Fibroblast of the conjunctiva (primary cell): ENCODE data around the gene ARL8A.
"Not testable (repeated sequence)": the region's sequence is repeated elsewhere in the genome, so short reads cannot be mapped to it uniquely, and the experiment has no call there.

Experiments
- DNase-seq: peaks from one replicate; pipeline ENCODE4 v3.0.0-alpha.2; 2010; ENCODE audit warnings: low read depth

ARL8A gene

DNA sequence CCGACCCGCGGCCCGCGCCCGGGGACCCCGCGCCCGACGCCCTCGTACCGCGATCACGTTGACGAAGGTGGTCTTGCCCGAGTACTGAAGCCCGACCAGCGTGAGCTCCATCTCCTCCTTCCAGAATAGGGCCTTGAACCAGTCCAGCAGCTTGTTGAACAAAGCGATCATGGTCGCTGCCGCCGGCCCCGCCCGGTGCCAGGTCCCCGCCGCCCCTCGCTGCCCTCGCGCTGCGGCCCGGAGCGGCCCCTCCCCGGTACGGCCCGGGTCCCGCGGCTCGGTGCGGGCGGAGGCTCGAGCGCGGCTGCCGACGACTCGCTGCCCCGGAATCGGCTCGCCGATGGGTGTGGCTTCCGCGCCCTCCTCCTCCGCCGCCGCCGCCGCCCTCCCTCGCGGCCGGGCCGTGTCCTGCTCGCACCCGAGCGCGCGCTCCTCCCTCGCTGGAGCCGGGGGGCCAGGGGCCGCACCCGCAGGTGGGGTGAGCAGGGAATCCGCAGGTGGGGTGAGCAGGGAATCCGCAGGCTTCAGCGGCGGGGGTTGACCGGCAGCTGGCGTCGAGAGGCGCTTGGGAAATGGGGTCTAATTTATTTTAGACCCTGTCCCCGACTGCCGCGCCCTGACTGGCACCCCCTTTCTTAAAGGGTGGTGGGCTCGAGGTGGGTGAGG lies at the start of gene ARL8A:
Gene ARL8A (minus strand): TSS at position 336 of the 666 bp plus-strand sequence. CDS start 165 bp downstream, at position 171.
- DNase-seq = no peak

DNA sequence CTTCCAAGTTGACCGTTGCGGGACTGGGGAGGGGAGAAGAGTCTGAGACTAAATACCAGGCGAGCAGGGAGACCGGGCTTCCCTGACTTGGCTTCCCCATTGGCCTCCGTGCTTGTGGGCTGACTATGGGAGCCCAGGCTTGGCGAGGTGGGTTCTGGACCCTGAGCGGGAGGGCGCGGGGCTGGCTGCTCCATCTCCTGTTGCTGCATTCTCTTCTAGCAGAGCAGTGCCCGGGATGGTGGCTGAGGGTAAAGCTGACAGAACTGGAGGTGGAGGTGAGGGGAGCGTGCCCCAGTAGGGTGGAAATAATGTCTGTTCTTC lies 49.8 kb upstream of the ARL8A start:
- no peak for DNase-seq

DNA sequence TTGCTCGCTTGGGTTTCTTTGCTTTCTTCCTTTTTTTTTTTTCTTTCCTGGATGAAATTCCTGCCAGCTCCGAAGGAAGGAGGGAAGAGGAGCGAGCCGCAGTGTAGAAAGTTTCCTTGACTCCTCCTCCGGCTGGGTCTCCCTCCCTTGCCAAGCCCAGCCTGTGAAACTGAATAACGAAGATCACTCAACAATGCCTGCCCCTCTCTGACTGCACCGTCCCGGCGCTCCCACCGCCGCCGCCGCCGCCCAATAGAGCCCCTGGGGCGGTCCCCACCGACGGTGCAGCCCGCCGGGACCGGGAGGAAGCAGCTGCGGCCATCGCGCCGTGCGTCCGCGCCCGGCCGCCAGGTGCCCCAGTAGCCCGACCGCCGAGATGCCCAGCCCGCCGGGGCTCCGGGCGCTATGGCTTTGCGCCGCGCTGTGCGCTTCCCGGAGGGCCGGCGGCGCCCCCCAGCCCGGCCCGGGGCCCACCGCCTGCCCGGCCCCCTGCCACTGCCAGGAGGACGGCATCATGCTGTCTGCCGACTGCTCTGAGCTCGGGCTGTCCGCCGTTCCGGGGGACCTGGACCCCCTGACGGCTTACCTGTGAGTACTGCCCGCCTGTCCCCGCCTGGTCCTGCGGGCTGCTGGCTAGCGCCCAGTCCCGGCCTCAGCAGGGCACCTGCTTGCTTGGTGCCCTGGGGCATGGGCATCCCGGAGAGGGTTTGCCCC lies 49.2 kb upstream of the ARL8A start, which contains the start of gene LGR6:
Gene LGR6 (plus strand): TSS at position 186 of the 714 bp plus-strand sequence. CDS start 191 bp downstream, at position 377.
- no peak for DNase-seq

DNA sequence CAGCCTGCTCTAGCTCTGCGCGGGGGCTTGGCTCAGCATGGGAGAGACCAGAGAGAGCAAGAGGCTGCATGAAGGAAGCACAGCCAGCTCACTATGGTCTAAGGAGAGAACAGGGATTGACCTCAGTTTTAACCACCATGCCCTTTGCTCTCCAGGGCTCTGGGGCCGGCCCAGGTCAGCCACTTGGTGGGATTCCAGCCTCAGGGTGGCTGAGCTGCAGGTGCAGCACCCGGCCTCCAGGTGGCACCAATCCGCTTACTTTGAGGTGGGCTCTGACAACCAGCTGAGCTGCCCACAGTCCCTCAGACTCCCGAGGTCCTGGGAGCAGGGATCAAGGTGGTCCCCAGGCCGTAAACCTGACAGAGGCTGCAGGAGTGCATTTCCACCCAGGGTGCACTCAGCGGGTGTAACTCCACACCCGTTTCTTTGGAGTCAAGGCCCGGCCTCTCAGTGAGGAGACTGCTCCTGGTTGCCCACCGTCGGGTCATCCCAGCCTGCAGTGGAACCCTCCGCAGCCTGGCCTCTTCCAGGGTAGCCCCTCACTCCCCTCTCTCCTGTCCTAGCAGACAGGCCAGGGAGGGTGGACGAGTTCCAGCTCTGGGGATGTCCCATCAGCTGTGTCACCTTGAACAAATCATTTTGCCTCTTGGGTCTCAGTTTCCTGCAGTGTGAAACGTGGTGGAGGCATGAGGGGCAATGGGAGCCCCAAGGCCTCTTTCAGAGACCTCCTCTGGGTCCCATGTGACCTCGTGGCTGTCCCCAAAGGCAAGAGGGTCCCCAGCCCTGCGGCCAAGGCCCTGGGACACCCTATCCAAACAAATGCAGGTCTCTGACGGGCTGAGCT lies 48.5 kb upstream of the ARL8A start:
- DNase-seq = peak; percentile 10

DNA sequence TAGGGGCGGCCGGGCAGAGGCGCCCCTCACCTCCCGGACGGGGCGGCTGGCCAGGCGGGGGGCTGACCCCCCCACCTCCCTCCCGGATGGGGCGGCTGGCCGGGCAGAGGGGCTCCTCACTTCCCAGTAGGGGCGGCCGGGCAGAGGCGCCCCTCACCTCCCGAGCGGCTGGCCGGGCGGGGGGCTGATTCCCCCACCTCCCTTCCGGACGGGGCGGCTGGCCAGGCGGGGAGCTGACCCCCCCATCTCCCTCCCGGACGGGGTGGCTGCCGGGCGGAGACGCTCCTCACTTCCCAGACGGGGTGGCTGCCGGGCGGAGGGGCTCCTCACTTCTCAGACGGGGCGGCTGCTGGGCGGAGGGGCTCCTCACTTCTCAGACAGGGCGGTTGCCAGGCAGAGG lies 46.9 kb upstream of the ARL8A start:
- DNase-seq = not testable (repeated sequence)

DNA sequence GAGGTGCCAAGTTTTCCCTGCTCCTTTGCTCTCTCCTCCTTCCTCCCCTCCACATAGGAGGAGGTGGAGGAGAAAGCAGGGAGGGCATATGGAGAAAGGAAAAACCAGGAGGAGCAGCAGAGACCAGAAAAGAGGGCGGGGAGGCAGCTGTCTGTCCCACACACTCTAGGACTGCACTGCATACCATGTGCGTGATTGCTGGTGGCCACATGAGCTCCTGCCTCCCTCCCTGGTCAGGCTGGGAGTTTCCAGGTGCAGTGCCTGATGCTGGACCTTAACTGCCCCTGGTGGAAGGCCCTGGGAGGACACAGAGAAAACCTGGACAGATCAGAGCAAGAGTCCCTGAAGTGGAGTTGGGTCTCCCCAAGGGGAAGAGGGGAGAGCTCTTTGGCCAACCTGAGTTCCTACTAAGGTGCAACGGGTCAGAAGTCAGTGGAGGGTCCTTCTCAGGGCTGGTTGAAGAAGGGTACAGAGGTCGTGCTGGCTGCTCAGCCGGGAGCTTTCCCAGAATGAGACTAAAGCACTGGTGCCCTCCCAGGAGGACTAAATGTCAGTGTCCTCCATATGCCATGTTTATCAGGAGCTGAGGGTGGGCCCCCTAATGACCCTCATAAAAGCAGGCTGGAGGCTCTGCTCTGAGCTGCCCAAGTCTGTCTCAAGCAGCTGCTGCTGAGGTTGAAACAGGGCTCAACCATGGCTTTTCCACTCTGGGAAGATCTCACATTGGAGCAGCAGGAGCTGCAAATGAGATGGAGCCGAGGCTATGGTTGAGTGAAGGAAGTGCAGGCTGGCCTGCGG lies 45.6 kb upstream of the ARL8A start:
- DNase-seq = no peak

DNA sequence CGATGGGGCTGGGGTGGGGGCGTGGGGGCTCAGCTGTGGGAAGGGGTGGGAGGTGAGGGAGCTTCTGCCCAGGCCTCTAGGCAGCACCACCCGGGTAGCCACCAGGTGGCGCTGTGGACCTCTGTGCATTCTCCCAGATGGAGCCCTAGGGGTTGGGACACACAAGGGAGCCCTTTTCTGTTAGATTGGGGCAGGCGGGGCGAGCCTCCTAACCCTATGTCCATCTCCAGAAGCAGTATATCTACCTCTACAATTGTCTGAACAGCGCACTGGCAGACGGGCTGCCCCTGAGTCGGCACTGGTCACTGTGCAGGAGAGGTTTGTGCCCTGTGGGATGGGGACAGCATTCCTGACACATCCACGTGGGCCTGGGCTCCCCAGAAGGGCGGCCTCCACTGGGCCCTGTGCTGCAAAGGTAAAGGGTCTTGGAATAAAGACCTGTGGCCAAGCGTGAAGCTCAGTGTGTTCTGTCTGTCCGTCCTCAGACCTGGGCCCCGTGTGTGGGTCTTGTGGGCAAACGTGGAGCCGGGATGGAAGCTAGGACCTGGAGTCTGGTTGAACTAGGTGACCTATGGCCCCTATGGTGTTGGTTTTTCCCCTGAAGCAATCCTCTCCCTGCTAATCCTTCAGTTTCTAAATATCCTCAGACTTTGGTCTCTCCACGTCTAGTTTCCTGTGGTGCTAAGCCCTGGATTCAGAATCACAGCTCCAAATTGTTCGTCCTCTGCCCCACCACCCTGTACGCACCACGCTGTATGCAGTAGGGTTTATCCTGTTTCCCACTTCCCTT lies 44.7 kb upstream of the ARL8A start:
- peak; percentile 17 for DNase-seq

DNA sequence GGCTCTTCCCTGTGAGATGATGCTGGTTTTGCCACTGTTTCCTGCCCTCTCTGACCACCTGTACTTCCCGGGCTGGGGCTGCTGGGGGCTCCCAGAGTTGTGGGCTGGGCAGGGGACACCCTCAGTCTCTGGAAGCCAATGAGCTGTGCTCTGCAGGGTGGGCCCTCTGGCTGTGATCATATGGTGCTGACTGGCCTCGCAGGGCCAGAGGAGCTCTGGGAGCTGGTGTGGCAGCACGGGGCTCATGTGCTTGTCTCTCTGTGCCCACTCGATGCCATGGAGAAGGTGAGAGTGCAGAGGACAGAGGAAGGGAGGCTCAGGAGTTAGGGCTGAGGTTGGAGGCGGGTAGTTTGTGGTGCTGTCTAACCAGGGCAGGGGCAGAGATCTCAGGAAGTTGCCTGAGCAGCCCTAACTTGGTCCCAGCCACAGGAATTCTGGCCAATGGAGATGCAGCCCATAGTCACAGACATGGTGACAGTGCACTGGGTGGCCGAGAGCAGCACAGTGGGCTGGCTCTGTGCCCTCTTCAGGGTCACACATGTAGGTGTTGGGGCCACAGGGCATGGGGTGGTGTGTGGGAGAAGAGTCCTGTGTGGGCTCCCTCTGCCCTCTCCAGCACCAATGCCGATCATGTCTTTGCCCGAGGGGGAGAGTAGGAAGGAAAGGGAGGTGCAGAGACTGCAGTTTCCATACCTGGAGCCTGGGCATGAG lies 43.3 kb upstream of the ARL8A start:
- DNase-seq = no peak

DNA sequence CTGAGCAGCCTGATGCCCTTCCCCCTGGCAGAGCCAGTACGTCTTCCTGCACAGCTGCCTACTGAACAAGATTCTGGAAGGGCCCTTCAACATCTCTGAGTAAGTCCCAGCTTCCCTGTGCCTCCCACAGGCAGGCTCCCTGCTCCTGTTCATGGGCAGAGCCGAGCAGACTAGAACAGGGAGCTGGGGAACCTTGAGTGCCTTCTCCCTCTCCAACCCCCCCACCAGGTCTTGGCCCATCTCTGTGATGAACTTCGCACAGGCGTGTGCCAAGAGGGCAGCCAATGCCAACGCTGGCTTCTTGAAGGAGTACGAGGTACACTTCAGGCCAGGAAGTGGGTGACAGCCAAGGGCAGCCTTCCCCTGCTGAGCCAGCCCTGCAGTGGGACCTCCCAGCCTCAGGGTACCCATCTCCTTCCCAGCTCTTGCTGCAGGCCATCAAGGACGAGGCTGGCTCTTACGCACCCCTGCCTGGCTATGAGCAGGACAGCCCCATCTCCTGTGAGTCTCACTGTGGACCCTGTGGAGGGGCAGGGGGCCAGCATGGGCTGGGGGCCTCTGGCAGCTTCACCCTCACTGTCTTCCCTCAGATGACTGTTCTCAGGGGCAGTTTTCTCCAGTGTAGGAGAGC lies 42.6 kb upstream of the ARL8A start:
- no peak for DNase-seq

DNA sequence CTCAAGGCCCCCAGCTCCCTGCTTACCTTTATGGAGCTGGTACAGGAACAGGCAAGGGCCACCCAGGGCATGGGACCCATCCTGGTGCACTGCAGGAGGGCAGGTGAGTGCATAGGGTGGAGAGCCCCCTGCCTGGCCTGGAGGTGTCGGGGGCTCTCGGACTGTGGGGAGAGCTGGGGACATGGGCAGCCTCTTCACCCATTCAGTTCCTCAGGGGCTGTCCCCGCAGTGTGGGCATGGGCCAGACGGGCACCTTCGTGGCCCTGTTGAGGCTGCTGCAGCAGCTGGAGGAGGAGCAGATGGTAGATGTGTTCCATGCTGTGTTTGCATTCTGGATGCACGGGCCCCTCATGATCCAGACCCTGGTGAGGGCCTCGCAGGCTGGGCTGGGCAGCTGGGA lies 41.8 kb upstream of the ARL8A start:
- DNase-seq = no peak

DNA sequence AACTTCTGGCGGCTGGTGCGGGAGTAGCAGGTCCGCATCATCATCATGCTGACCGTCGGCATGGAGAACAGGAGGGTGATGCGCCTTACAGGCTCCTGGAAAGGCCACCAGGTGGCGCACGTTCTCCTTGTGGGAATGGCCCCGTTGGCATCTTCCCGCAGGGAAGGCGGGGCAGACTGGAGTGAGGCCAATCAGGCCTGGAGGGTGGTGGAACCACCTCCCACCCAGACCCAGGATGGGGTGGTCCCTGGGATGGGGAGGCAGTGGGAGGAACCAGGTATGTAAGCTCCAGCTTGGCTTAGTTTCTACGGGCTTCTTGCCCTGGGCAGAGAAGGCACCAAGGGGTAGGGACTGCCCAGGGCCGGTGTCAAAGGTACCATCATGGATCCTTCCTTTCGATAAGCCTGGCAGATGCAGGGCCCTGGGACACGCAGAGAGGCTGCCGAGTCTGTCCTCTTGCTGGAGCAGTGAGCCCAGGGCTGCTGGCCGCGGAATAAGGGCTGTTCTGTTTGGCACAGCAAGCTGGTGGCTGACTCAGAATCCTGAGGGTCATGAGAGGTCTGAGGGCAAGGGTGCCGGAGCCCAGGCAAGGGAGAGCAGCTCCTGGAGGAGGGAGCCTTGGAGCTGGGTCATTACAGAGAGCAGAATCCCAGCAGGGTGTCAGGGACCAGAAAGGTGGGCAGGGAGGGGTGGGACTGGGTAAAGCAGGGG lies 40.4 kb upstream of the ARL8A start:
- peak; percentile 73 for DNase-seq

DNA sequence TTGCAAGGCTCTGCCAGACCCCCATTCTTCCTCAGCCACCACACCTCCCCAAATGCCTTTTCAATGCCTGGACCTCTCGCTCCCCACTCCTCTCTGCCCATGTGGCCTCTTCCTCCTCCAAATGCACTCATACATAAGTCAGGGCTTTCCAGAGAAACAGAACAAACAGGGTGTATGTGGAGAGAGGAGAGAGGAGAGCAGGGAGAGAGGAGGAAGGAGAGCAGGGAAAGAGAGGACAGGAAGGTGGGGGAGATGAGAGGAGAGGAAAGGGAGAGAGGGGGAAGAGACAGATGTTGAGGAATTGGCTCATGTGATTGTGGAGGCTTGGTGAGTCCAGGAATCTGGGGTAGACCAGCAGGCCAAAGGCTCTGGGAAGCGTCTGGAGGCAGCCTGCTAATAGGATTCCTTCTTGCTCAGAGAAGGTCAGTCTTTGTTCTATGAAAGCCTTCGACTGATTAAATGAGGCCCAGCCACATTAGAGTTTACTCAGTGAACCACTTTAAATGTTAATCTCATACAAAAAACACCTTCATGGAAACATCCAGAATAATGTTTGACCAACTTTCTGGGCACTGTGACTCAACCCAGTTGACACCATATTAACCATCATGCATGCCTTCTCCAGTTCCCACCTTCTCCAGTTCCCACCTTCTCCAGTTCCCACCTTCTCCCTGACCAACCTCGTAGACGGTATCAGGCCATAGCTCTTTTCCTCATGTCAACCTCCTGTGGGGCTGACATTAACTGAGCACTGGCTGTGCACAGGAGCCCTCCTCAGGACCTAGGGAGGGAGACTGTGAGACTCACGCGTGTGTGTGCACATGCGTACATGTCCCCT lies 37.7 kb upstream of the ARL8A start:
- DNase-seq = no peak

DNA sequence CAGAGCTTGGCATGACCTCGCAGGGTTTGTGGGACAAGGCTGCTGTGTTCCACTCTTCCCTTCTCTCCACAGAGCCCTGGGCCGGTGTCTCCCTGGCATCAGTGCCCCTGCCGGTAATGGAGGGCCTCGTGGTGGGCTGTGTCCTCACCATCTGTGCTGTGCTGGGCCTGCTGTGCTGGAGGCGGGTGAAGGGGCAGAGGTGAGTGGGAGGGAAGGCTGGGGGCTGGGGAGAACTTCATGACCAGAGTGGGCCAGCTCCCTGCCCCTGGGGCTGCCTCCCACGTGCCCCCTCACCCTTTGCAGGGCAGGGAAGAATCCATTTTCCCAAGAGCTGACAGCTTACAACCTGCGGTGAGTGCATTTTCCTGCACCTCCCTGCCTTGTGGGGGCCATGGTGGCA lies 37.0 kb upstream of the ARL8A start:
- no peak for DNase-seq

DNA sequence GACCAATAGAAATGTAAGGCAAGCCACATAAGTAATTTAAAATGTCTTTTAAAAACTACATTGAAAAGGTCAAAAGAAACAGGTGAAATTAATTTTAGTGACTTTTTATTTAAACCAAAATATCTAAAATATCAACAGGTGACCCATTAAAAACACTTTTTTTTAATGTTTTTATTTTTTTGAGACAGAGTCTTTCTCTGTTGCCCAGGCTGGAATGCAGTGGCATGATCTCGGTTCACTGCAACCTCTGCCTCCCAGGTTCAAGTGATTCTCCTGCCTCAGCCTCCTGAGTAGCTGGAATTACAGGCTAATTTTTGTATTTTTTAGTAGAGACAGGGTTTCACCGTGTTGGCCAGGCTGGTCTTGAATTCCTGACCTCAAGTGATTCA lies 36.2 kb upstream of the ARL8A start:
- not testable (repeated sequence) for DNase-seq

DNA sequence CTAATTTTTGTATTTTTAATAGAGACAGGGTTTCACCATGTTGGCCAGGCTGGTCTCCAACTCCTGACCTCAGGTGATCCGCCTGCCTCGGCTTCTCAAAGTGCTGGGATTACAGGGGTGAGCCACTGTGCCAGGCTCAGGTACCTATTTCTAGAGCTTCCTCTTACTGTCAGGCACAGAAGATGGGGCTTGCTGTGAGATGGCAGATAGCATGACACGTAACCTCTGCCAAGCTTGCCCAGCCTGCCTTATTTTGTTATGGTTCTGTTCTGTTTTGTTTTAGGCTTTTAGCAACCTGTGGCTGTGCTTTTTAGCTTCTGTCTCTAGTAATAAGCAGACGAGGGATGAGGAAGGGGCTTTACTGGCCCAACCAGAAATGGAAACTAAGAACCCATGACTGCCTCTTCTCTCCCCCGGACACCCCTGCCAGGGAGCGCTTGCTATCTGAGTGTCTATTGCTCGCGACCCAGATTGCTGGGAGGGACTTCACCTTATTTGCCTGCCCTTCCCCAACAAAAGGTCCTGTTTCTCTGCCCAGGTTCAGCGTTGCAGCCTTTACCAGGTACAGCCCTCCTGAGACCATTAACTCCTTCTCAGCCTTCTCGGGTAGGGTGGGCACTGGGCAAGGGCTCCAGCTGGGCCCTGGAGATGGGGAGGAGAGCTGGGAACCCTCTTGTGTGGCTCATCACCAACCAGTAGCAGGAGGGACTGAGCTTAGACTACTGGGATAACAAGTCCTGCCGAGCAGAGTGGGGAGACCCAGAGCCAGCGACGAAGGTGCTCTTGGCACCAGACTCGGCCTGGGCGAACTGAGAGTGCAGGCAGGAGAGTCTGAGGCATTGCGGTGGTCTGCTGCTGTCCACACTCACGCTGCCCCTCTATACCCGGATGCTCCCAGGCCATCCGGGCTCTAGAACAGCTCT lies 35.6 kb upstream of the ARL8A start:
- DNase-seq = no peak

DNA sequence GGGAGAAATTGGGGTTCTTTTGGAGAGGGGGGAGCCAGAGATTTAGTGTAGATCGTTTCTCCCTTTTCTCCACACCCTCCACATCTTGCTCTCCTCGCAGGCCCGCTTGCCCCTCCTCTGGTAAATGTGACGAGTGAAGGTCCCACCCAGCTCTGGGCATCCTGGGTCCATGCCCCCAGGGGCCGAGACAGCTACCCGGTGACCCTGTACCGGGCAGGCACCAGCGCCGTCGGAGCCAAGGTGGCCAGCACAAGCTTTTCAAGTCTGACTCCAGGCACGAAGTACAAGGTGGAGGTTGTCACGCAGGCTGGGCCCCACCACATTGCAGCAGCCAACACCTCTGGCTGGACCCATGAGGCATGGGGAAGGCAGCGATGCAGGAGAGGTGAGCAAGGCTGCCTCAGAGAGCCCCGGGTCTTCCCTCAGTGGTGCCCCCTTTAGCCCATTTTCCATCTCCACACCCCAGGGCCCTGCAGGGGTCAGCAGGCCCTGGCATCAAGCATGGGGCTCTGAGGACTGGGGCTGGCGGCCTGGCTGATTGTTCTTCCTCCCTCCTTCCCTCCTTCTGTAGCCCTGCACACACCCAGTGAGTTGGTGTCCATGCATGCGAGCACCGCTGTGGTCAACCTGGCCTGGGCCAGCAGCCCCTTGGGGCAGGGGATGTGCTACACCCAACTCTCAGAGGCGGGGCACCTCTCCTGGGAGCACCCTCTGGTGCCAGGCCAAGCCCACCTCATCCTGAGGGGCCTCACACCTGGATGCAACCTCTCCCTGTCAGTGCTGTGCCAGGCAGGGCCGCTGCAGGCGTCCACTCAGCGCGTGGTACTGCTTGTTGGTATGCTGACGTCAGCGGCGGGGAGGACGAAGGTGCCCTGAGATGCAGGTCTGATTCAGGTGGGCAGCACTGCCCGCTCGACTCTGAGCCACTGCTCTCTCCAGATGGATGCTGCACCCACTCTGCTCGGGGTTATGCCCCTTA lies 32.7 kb upstream of the ARL8A start:
- DNase-seq = no peak
